Transverse colon (tissue), 4 donors: ENCODE results near the gene MMD. TPM values are rescaled to one million over a fixed set of nuclear protein-coding genes. Genes with fewer than 3 reads are reported as not detected.

Experiments used
- DNase-seq: peaks from one replicate; pipeline ENCODE4 v3.0.0-alpha.2; 2019
- H3K27ac ChIP-seq, 4 donors: fragments of 200-600 bp; sonication (generic); 2 replicates each; pipeline ENCODE4 v1.5.1; 2016 to 2018; ENCODE audit warnings: inconsistent platforms in 4 of 4
- H3K27me3 ChIP-seq: fragments of 200-600 bp; sonication (generic); 2 replicates; pipeline ENCODE4 v1.5.1; 2017; ENCODE audit warnings: inconsistent platforms
- H3K36me3 ChIP-seq, 4 donors: fragments of 200-600 bp; sonication (generic); 2 replicates each; pipeline ENCODE4 v1.5.1; 2017 to 2019; ENCODE audit warnings: inconsistent platforms in 4 of 4
- H3K4me1 ChIP-seq, 4 donors: fragments of 200-600 bp; sonication (generic); 2 replicates each; pipeline ENCODE4 v1.5.1; 2017 to 2020; ENCODE audit warnings: inconsistent platforms in 4 of 4
- H3K4me3 ChIP-seq, 4 donors: fragments of 200-600 bp; sonication (generic); 1 replicate in 1 of 4; 2 replicates in 3 of 4; pipeline versions ENCODE4 v1.5.1 to v1.6.1; 2017 to 2019; ENCODE audit warnings: inconsistent platforms in 4 of 4
- H3K9me3 ChIP-seq, 2 donors: fragments of 200-600 bp; sonication (generic); 2 replicates each; pipeline ENCODE4 v1.5.1; 2017 to 2019; ENCODE audit warnings: inconsistent platforms in 2 of 2
- CTCF ChIP-seq, 5 experiments: fragments of 200-600 bp in 3 of 5; fragments of 450-650 bp in 2 of 5; sonication (generic) in 3 of 5; IDR thresholded peaks; 1 replicate in 2 of 5; 2 replicates in 3 of 5; pipeline ENCODE4 v1.5.1; 2016 to 2017; ENCODE audit warnings: antibody characterized with exemption in 5 of 5, inconsistent platforms in 3 of 5, mild to moderate bottlenecking in 2 of 5, moderate library complexity in 1 of 5
- EP300 ChIP-seq: sonication (generic); formaldehyde crosslinking; IDR thresholded peaks from one replicate; pipeline ENCODE4 v1.6.1; 2017; ENCODE audit warnings: antibody characterized with exemption, low read depth
- POLR2A ChIP-seq: fragments of 450-650 bp; IDR thresholded peaks from one replicate; pipeline ENCODE4 v1.6.1; 2016; ENCODE audit warnings: antibody characterized with exemption, mild to moderate bottlenecking, moderate library complexity
- POLR2AphosphoS5 ChIP-seq, 3 donors: sonication (generic); formaldehyde crosslinking; IDR thresholded peaks; one replicate each; pipeline ENCODE4 v1.6.1; 2016; ENCODE audit warnings: antibody characterized with exemption in 3 of 3
- WGBS, 2 donors: methylation state at CpG; one replicate each; pipeline ENCODE4 v1.1.5; 2018; ENCODE audit warnings: low coverage in 1 of 2; 5-methylcytosine and 5-hydroxymethylcytosine counted together
- in situ Hi-C, 4 donors: fragments of 200-750 bp; cut with MboI; loops; one replicate each; pipeline versions ENCODE4 v1.15.0 to v1.15.1; 2017; ENCODE audit warnings: low sequenced_read_pairs in 3 of 4, low pct_ligation_motif_present in 1 of 4, low pct_unique_long_range_greater_than_20kb in 1 of 4
- intact Hi-C: fragments of 100-400 bp; cut with DNase I; formaldehyde crosslinking; loops from one replicate; pipeline ENCODE4 v1.15.1; 2023; ENCODE audit warnings: low total_unique reads
- total RNA-seq, 4 donors: library from RNA; depleted of rRNA; stranded (reverse); fragments of >200 nt; gene quantifications; one replicate each; pipeline ENCODE4 v1.1.0, GENCODE V29; 2016

Gene MMD
- total RNA-seq, 4 donors from 2014 or later, result 4.8 to 18.9 (median 14.3) TPM

GRCh38 chr17:55435408-55435807 is 13.8 kb upstream of the MMD start:
- Histone ChIP-seq H3K4me3 (no peak overlapping the region), H3K36me3 (no peaks in the 10 kb centered on the region), H3K9me3 (no peaks in the 10 kb centered on the region), H3K27ac (no peak overlapping the region), H3K27me3 (no peaks in the 10 kb centered on the region), H3K4me1 (peaks cover 13 to 35% (median 29%) of the 10 kb centered on the region in 4 donors)
- WGBS, 2 donors, result 85 to 87% methylated on average over 2 to 4 of the region's 4 CpGs
- intact Hi-C loops, result no loop called here
- in situ Hi-C loops, result no loop called here
- no peak for DNase-seq
- no peak for TF ChIP-seq EP300

GRCh38 chr17:55434721-55435120 is 13.1 kb upstream of the MMD start:
- no peaks in the 10 kb centered on the region for H3K36me3 ChIP-seq
- H3K4me3 ChIP-seq, result no peak overlapping the region
- peaks cover 13 to 37% (median 29%) of the 10 kb centered on the region in 4 donors for H3K4me1 ChIP-seq
- no peak for DNase-seq
- intact Hi-C loops, result no loop called here
- no peaks in the 10 kb centered on the region for H3K27me3 ChIP-seq
- H3K27ac ChIP-seq, result peak overlapping the region in 3 of 4 donors; percentile 80 to 85 (median 82)
- TF ChIP-seq POLR2A, result no peak
- no peak for TF ChIP-seq EP300
- no peak for TF ChIP-seq CTCF (IDR thresholded peaks at IDR 0.05)
- TF ChIP-seq POLR2AphosphoS5 (IDR thresholded peaks at IDR 0.05), result no peak
- in situ Hi-C loops, result no loop called here
- H3K9me3 ChIP-seq, result no peaks in the 10 kb centered on the region
- WGBS, 2 donors, result 72 to 100% methylated on average over 1 of the region's 1 CpG

- in situ Hi-C loops, result no loop called here
- peak overlapping the region; percentile 72 to 85 (median 81) for H3K27ac ChIP-seq
- TF ChIP-seq CTCF (IDR thresholded peaks at IDR 0.05), result no peak
- no peak for TF ChIP-seq POLR2A
- peak; percentile 56 to 83 (median 67) for TF ChIP-seq POLR2AphosphoS5 (IDR thresholded peaks at IDR 0.05)
- TF ChIP-seq EP300, result peak; percentile 11
- DNase-seq, result peak; percentile 64
- no peaks in the 10 kb centered on the region for H3K36me3 ChIP-seq
- no peak overlapping the region for H3K4me3 ChIP-seq
- H3K9me3 ChIP-seq, result no peaks in the 10 kb centered on the region
- H3K4me1 ChIP-seq, result peaks cover 13 to 37% (median 29%) of the 10 kb centered on the region in 4 donors
- no peaks in the 10 kb centered on the region for H3K27me3 ChIP-seq
- WGBS, 2 donors, result 49 to 52% methylated on average over 5 to 7 of the region's 7 CpGs
- intact Hi-C loops, result no loop called here
These were observed 12.2 kb upstream of the MMD start for GRCh38 chr17:55433629-55434422.

GRCh38 chr17:55433029-55433628 is 11.5 kb upstream of the MMD start:
- in situ Hi-C loops (no loop called here), intact Hi-C loops (no loop called here)
- TF ChIP-seq POLR2A (no peak), POLR2AphosphoS5 (IDR thresholded peaks at IDR 0.05) (no peak), CTCF (IDR thresholded peaks at IDR 0.05) (no peak), EP300 (no peak)
- H3K9me3 ChIP-seq, result no peaks in the 10 kb centered on the region
- H3K27me3 ChIP-seq, result no peaks in the 10 kb centered on the region
- H3K27ac ChIP-seq, result peak overlapping the region; percentile 72 to 85 (median 81)
- H3K4me3 ChIP-seq, result no peak overlapping the region
- 33 to 40% methylated on average over 7 of the region's 7 CpGs for WGBS, 2 donors
- DNase-seq, result no peak
- no peaks in the 10 kb centered on the region for H3K36me3 ChIP-seq
- H3K4me1 ChIP-seq, result peaks cover 13 to 37% (median 29%) of the 10 kb centered on the region in 4 donors
